ENCODE data around the gene C2orf74.
"Not testable (repeated sequence)": the region's sequence is repeated elsewhere in the genome, so short reads cannot be mapped to it uniquely, and the experiment has no call there.

The C2orf74 gene

GRCh38 chr2:61161888-61162287 lies at the start of gene C2orf74:
Gene C2orf74, plus strand, starts transcription at chr2:61162188. Its CDS starts 327 bp downstream, at chr2:61162515.
- DNase-seq (ENCODE audit: low read depth): no peak

GRCh38 chr2:61114147-61114546 lies 47.8 kb upstream of the C2orf74 start:
- no peak for DNase-seq (ENCODE audit: low read depth)

- DNase-seq (ENCODE audit: low read depth): no peak
These were observed 45.7 kb upstream of the C2orf74 start for GRCh38 chr2:61116302-61116701.

- no peak for DNase-seq (ENCODE audit: low read depth)
These were observed 44.5 kb upstream of the C2orf74 start for GRCh38 chr2:61117534-61117933.

GRCh38 chr2:61125123-61125710 lies 36.8 kb upstream of the C2orf74 start:
- DNase-seq (ENCODE audit: low read depth): no peak

GRCh38 chr2:61125798-61126197 lies 36.2 kb upstream of the C2orf74 start:
- no peak for DNase-seq (ENCODE audit: low read depth)

GRCh38 chr2:61128122-61128521 lies 33.9 kb upstream of the C2orf74 start:
- not testable (repeated sequence) for DNase-seq (ENCODE audit: low read depth)

- no peak for DNase-seq (ENCODE audit: low read depth)
These were observed 27.8 kb upstream of the C2orf74 start for GRCh38 chr2:61134141-61134540.

- DNase-seq (ENCODE audit: low read depth): no peak
These were observed 26.5 kb upstream of the C2orf74 start for GRCh38 chr2:61135510-61135909.

GRCh38 chr2:61138859-61139258 lies 23.1 kb upstream of the C2orf74 start:
- no peak for DNase-seq (ENCODE audit: low read depth)

GRCh38 chr2:61141151-61141550 lies 20.8 kb upstream of the C2orf74 start:
- no peak for DNase-seq (ENCODE audit: low read depth)

- peak; percentile 84 for DNase-seq (ENCODE audit: low read depth)
These were observed 17.2 kb upstream of the C2orf74 start for GRCh38 chr2:61144697-61145268.

- DNase-seq (ENCODE audit: low read depth): no peak
These were observed 16.0 kb upstream of the C2orf74 start for GRCh38 chr2:61145990-61146389.

GRCh38 chr2:61148091-61148490 lies 13.9 kb upstream of the C2orf74 start:
- DNase-seq (ENCODE audit: low read depth): not testable (repeated sequence)

- DNase-seq (ENCODE audit: low read depth): no peak
These were observed 12.9 kb upstream of the C2orf74 start for GRCh38 chr2:61149074-61149473.

GRCh38 chr2:61151436-61151835 lies 10.6 kb upstream of the C2orf74 start:
- no peak for DNase-seq (ENCODE audit: low read depth)

GRCh38 chr2:61157371-61158003 lies 4.5 kb upstream of the C2orf74 start:
- DNase-seq (ENCODE audit: low read depth): no peak

- no peak for DNase-seq (ENCODE audit: low read depth)
These were observed 3.5 kb upstream of the C2orf74 start for GRCh38 chr2:61158356-61158955.

GRCh38 chr2:61162721-61163120 lies 733 bp downstream of the C2orf74 start:
- DNase-seq (ENCODE audit: low read depth): no peak

- not testable (repeated sequence) for DNase-seq (ENCODE audit: low read depth)
These were observed 3.1 kb downstream of the C2orf74 start for GRCh38 chr2:61165082-61165481.

- DNase-seq (ENCODE audit: low read depth): no peak
These were observed 4.0 kb downstream of the C2orf74 start for GRCh38 chr2:61165946-61166345.

- no peak for DNase-seq (ENCODE audit: low read depth)
These were observed 5.6 kb downstream of the C2orf74 start for GRCh38 chr2:61167579-61167978.

GRCh38 chr2:61172671-61173070 lies 10.7 kb downstream of the C2orf74 start:
- DNase-seq (ENCODE audit: low read depth): no peak
